Measurements from ENCODE around the gene NODAL.
A peak's percentile ranks its signal among the peaks of the same experiment; 100 is the strongest.

DNA sequence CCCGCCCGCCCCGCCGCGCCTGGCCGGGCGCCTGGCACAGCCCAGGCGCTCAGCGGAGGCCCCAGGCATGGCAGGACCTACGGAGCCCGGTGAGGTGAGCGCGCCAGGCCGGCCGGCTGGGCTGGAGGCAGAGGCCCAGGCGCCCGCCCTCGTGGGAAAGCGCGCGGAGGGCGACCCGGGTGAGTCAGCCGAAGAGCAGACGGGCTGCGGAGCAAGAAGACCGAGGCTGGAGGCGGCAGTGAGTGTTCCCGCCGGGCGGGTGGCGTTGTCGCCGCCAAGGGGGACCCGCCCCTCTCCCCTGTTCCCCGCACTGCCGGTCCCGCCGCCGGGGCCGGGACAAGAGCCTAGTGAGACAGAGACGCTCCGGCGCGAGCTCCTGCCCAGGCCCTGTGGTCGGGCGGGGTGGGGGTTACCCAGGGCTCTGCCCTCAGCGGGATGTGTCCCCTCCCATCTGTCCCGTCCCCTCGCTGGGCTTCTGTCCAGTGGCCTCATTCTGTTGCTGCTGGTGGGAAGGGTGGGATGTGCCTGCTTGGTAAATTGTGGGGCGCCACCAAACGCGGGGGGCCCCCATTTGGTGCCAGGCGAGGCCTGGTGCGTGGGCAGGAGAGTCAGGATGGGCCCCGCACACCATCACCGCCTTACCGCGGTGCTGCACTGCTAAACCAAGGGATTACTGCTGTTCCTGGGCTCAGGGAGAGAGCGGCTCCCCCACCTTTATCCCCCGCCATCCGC, 17.0 kb upstream of the NODAL start:
- TF ChIP-seq CTCF (IDR thresholded peaks at IDR 0.05), result peak in 1 of 6 experiments; percentile 21
- no peak for TF ChIP-seq POLR2A (IDR thresholded peaks at IDR 0.05)
